AG04450 (cell line): Measurements from ENCODE around the gene LCE1A. TPM values are rescaled to one million over a fixed set of nuclear protein-coding genes. Genes with fewer than 3 reads are reported as not detected.

Source experiments
- CTCF ChIA-PET: fragments of 300-600, 350-600 bp; formaldehyde crosslinking; extraction: SDS; loops from one replicate; lab custom pipeline; 2022; ENCODE audit warnings: antibody characterized with exemption, inconsistent platforms; lab: Charles Lee
- POLR2A ChIA-PET: fragments of 350-600 bp; formaldehyde crosslinking; extraction: SDS; loops from one replicate; lab custom pipeline; 2021; ENCODE audit warnings: antibody characterized with exemption, inconsistent platforms; lab: Yijun Ruan, JAX
- DNase-seq: peaks from one replicate; pipeline ENCODE4 v3.0.0-alpha.2; 2011; ENCODE audit warnings: low read depth, low spot score
- H3K27ac ChIP-seq: one replicate; pipeline ENCODE4 v1.5.1; 2012; ENCODE audit warnings: low read depth, low read length, control low read depth
- H3K27me3 ChIP-seq: one replicate; pipeline ENCODE4 v1.6.0; 2012; ENCODE audit warnings: low read length; ENCODE audit not compliant: control insufficient read depth, insufficient read depth
- H3K4me3 ChIP-seq: 2 replicates; pipeline ENCODE4 v1.5.1; 2011; ENCODE audit warnings: mild to moderate bottlenecking, low read depth, low read length, control low read depth
- H3K9me3 ChIP-seq: 2 replicates; pipeline ENCODE4 v1.5.1; 2012; ENCODE audit warnings: low read length; ENCODE audit not compliant: control insufficient read depth, insufficient read depth
- polyA minus RNA-seq: library from RNA; depleted of rRNA, polyadenylated mRNA; stranded (reverse); fragments of >200 nt; gene quantifications from 2 replicates; pipeline ENCODE4 v1.2.3, GENCODE V29; 2011; rRNA and poly(A)+ RNA removed
- polyA plus RNA-seq: library from polyadenylated mRNA; depleted of rRNA; stranded (reverse); fragments of >200 nt; gene quantifications from 2 replicates; pipeline ENCODE4 v1.2.3, GENCODE V29; 2011; rRNA removed
- TF ChIP-seq, protein P1 (sequence below): IDR thresholded peaks from 2 replicates; pipeline ENCODE4 v1.5.1; 2011; ENCODE audit warnings: low read depth, low read length, control low read depth, inconsistent platforms

Gene LCE1A, protein sequence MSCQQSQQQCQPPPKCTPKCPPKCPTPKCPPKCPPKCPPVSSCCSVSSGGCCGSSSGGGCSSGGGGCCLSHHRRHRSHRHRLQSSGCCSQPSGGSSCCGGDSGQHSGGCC
- polyA plus RNA-seq (not detected in 2 replicates), polyA minus RNA-seq (not detected in 2 replicates)

DNA sequence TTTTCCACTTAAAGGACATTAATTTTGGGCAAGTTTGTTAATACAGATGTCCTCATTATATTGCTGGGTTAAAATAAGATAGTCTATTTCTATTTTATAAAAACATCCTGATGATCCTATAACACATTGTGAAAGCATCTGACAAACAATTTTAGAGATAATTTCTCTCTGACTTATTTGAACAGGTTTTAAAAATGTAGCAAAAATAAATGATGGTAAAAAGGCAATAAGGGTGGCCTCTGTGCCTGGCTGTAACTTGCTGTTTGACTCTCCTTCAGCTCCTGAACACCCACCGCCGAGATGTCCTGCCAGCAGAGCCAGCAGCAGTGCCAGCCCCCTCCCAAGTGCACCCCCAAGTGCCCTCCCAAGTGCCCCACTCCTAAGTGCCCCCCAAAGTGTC is at the start of gene LCE1A:
TSS of gene LCE1A (plus strand) at position 301 of the 400 bp plus-strand sequence. CDS start at position 301, 0 bp downstream.
- CTCF ChIA-PET = no interaction called here

DNA sequence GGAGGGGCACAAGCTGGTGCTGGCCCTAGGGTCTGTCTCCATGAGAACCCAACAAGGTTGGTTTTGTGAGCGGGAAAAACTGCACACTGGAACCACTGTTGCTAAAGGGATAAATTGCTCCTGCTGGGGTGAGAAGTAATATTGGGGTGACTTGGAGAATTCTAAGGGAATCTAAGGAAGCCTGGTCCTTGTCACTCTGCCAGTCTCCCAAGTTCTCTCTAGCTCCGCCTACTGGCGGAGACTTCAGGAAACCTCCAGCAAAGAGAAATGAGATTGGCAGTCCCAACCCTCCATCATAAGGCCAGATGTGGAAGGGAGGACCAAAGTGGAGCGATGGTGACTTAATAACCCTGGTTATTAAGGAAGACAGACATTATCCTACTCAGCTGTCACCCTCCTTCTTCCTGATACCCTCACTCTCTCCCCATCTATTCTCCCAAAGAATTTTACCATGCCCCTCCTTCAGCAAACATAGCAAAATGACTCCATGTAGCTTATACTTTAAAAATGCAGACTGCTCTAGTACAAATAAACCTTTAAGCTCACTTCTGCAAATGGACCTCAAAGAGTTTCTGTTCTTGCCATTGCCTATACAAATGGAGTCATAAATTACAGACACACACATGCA is 49.6 kb upstream of the LCE1A start:
- H3K9me3 ChIP-seq = peaks cover 12% of the 10 kb centered on the region
- H3K4me3 ChIP-seq = no peak overlapping the region
- H3K27me3 ChIP-seq = no peaks in the 10 kb centered on the region
- DNase-seq = no peak
- H3K27ac ChIP-seq = no peak overlapping the region
- ChIA-PET POLR2A (no interaction called here), CTCF (no interaction called here)
- TF ChIP-seq, protein P1, sequence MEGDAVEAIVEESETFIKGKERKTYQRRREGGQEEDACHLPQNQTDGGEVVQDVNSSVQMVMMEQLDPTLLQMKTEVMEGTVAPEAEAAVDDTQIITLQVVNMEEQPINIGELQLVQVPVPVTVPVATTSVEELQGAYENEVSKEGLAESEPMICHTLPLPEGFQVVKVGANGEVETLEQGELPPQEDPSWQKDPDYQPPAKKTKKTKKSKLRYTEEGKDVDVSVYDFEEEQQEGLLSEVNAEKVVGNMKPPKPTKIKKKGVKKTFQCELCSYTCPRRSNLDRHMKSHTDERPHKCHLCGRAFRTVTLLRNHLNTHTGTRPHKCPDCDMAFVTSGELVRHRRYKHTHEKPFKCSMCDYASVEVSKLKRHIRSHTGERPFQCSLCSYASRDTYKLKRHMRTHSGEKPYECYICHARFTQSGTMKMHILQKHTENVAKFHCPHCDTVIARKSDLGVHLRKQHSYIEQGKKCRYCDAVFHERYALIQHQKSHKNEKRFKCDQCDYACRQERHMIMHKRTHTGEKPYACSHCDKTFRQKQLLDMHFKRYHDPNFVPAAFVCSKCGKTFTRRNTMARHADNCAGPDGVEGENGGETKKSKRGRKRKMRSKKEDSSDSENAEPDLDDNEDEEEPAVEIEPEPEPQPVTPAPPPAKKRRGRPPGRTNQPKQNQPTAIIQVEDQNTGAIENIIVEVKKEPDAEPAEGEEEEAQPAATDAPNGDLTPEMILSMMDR = no peak

More for the DNA sequence above, at the start of gene LCE1A:
- TF ChIP-seq, protein P1 = no peak
- DNase-seq = no peak
- POLR2A ChIA-PET = no interaction called here
- Histone ChIP-seq H3K27me3 (no peaks in the 10 kb centered on the region), H3K4me3 (no peak within 1 kb of the TSS), H3K27ac (no peak within 1 kb of the TSS), H3K9me3 (peaks cover 6% of the 10 kb centered on the region; the same call in 1 of the 2 replicates)

DNA sequence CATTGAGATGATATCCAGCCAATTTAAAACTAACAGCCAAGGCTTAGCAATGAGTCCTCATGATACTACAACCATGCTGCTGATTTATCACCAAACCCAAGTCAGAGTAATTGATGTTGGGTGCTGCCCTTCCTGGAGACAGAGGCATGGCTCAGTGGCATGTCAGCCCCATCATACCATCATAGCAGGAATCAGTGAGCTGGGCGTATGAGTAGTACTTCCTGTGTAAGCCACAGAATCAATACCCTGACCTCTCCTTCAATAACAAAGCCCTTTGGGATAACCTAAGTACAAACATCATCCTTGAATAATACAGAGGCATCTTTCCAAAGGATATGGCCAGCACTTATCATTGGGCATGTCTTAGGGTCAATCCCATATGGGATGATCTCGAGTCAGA is 44.2 kb upstream of the LCE1A start:
- H3K27ac ChIP-seq = no peak overlapping the region
- POLR2A ChIA-PET = no interaction called here
- DNase-seq = no peak
- H3K9me3 ChIP-seq = peaks cover 4% of the 10 kb centered on the region
- TF ChIP-seq, protein P1 = no peak
- CTCF ChIA-PET = no interaction called here
- H3K27me3 ChIP-seq = no peaks in the 10 kb centered on the region
- H3K4me3 ChIP-seq = no peak overlapping the region

DNA sequence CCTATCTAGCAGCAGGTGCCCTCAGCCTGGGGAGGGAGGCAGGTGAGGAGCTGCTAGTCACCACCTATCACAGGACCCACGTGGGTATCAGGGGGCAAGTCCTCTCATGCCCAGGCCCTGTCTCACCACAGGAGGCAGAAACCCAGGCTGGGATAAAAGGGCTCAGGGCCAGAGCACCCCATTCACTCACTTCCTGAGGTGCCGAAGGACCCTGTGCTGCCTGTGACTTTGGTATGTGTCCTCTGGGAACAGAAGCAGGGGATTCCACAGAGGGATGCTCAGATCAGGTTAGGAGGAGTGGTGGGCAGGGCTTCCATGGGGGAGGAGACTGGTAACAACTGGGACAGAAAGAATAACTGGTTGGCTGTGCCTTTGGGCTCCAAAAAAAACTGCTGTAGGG is 41.2 kb upstream of the LCE1A start, which contains the start of gene LCE1E:
TSS of gene LCE1E (plus strand) at position 181 of the 400 bp plus-strand sequence. CDS start 1,043 bp downstream, outside the sequence.
- DNase-seq = no peak
- no peak within 1 kb of the TSS for H3K27ac ChIP-seq
- POLR2A ChIA-PET = no interaction called here
- H3K27me3 ChIP-seq = no peaks in the 10 kb centered on the region
- CTCF ChIA-PET = no interaction called here
- H3K4me3 ChIP-seq = no peak within 1 kb of the TSS
- H3K9me3 ChIP-seq = peaks cover 4% of the 10 kb centered on the region; the same call in 1 of the 2 replicates
- TF ChIP-seq, protein P1 = no peak

DNA sequence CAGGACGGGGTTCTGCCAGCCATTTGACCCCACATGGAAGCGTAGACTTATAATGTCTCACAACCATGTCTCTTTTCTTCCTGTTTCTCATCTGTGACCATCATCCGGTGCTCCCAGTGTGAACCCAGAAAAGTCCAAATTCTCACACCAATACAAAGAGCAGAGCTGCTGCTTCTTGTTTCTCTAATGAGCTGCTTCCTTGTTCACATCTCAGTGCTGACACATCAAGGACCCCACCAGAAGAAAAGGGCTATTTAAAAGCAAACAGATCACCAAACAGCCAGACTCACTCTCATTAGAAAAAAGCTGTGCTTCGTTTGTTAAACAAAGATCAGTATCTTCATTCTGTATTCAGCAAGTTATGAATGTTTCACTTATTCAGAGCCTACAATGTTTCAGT is 31.6 kb upstream of the LCE1A start:
- ChIA-PET POLR2A (no interaction called here), CTCF (no interaction called here)
- Histone ChIP-seq H3K27ac (no peak overlapping the region), H3K4me3 (no peak overlapping the region), H3K27me3 (no peaks in the 10 kb centered on the region), H3K9me3 (peaks cover 4% of the 10 kb centered on the region)
- no peak for DNase-seq
- TF ChIP-seq, protein P1 = no peak
